Osteoblast (primary cell): ENCODE data around the gene ATP8B4. TPM values are rescaled to one million over a fixed set of nuclear protein-coding genes. Genes with fewer than 3 reads are reported as not detected.
A peak's percentile ranks its signal among the peaks of the same experiment; 100 is the strongest.

Experiments
- DNase-seq: peaks from one replicate; pipeline ENCODE4 v3.0.0; 2011; ENCODE audit warnings: low spot score, mixed read lengths; ENCODE audit not compliant: insufficient read length; ENCODE audit errors: missing footprints
- H2AFZ ChIP-seq: 2 replicates; pipeline ENCODE4 v1.6.0; 2011; ENCODE audit warnings: mild to moderate bottlenecking, low read length
- H3K27ac ChIP-seq: 2 replicates; pipeline ENCODE4 v1.5.1; 2011; ENCODE audit warnings: mild to moderate bottlenecking, low read depth, low read length, moderate library complexity
- H3K27me3 ChIP-seq: 2 replicates; pipeline ENCODE4 v1.6.0; 2012; ENCODE audit warnings: mild to moderate bottlenecking, control low read depth, inconsistent platforms, low read length, moderate library complexity; ENCODE audit not compliant: insufficient read depth
- H3K36me3 ChIP-seq: 2 replicates; pipeline ENCODE4 v1.5.1; 2011; ENCODE audit warnings: mild to moderate bottlenecking, low read length, control low read depth, moderate library complexity; ENCODE audit not compliant: insufficient read depth
- H3K4me1 ChIP-seq: 2 replicates; pipeline ENCODE4 v1.5.1; 2011; ENCODE audit warnings: mild to moderate bottlenecking, low read length, control low read depth, moderate library complexity; ENCODE audit not compliant: insufficient read depth
- H3K4me2 ChIP-seq: 2 replicates; pipeline ENCODE4 v1.6.0; 2011; ENCODE audit warnings: mild to moderate bottlenecking, low read length; ENCODE audit not compliant: insufficient read depth
- H3K4me3 ChIP-seq: fragments of 200-600 bp; sonication (generic); 3 replicates; pipeline ENCODE4 v1.5.1; 2012; ENCODE audit warnings: mild to moderate bottlenecking, low read length, inconsistent platforms; ENCODE audit not compliant: insufficient read depth
- H3K79me2 ChIP-seq: 2 replicates; pipeline ENCODE4 v1.6.0; 2012; ENCODE audit warnings: mild to moderate bottlenecking, low read length, control low read depth, inconsistent platforms; ENCODE audit not compliant: insufficient read depth
- H3K9me3 ChIP-seq: 2 replicates; pipeline ENCODE4 v1.5.1; 2011; ENCODE audit warnings: low read depth, low read length, control low read depth
- H4K20me1 ChIP-seq: 2 replicates; pipeline ENCODE4 v1.6.0; 2012; ENCODE audit warnings: mild to moderate bottlenecking, low read length, control low read depth; ENCODE audit not compliant: insufficient read depth
- total RNA-seq: library from RNA; depleted of rRNA; stranded (reverse); fragments of >200 nt; gene quantifications from 2 replicates; pipeline ENCODE4 v1.2.3, GENCODE V29; 2012
- TF ChIP-seq, protein P1 (sequence below): IDR thresholded peaks from 2 replicates; pipeline ENCODE4 v1.5.1; 2011; ENCODE audit warnings: mild to moderate bottlenecking, low read depth, low read length, moderate library complexity; ENCODE audit errors: extremely low read depth

Gene ATP8B4
- total RNA-seq, 1 donor: 1.1 TPM

DNA sequence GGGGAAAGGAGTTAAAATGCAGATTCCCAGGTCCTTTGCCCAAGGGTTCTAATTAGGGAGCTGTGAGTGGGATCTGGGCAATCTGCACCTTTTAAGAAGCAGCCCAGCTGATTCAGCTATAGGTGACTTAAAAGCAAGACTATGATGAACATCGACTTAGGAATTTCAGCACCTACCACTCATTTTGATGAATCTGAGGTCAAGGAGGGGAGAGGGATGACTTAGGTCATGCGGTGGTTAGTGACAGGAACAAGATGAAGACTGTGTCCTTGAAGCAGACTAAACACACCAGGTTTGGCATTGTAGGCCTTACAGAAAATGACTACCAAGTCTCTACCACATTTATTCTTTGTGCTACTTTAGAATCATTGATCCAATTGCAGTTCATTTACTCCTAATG lies 301.9 kb downstream of the ATP8B4 start:
- no peak overlapping the region for H3K4me2 ChIP-seq
- no peaks in the 10 kb centered on the region for H3K36me3 ChIP-seq
- DNase-seq: no peak
- H4K20me1 ChIP-seq: no peaks in the 10 kb centered on the region
- no peaks in the 10 kb centered on the region for H3K9me3 ChIP-seq
- H2AFZ ChIP-seq: no peak overlapping the region
- no peaks in the 10 kb centered on the region for H3K27me3 ChIP-seq
- H3K4me1 ChIP-seq: peaks cover 15% of the 10 kb centered on the region
- TF ChIP-seq, protein P1, sequence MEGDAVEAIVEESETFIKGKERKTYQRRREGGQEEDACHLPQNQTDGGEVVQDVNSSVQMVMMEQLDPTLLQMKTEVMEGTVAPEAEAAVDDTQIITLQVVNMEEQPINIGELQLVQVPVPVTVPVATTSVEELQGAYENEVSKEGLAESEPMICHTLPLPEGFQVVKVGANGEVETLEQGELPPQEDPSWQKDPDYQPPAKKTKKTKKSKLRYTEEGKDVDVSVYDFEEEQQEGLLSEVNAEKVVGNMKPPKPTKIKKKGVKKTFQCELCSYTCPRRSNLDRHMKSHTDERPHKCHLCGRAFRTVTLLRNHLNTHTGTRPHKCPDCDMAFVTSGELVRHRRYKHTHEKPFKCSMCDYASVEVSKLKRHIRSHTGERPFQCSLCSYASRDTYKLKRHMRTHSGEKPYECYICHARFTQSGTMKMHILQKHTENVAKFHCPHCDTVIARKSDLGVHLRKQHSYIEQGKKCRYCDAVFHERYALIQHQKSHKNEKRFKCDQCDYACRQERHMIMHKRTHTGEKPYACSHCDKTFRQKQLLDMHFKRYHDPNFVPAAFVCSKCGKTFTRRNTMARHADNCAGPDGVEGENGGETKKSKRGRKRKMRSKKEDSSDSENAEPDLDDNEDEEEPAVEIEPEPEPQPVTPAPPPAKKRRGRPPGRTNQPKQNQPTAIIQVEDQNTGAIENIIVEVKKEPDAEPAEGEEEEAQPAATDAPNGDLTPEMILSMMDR: no peak
- H3K4me3 ChIP-seq: no peak overlapping the region
- H3K79me2 ChIP-seq: no peaks in the 10 kb centered on the region
- H3K27ac ChIP-seq: no peak overlapping the region

DNA sequence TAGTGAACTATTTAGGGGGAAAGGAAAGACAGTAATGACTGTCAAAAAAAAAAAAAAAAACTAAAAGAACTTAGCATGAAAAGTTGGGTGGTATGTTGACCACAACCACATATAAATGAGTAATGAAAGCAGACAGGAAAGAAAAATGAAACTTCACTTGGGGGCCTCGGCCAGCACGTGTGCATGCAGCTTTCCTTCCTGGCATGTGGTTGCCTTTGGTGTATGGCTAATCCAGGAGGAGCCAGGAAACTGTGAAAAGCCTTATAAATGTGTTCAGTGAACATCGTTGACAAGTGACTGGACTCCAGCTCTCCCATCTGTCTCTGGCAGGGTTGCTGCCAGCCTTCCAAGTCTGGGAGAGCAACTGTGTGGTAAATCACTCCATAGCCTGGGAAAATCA lies 303.1 kb downstream of the ATP8B4 start:
- TF ChIP-seq, protein P1: no peak
- Histone ChIP-seq H3K79me2 (no peaks in the 10 kb centered on the region), H3K9me3 (no peaks in the 10 kb centered on the region), H4K20me1 (no peaks in the 10 kb centered on the region), H3K4me1 (peaks cover 15% of the 10 kb centered on the region), H3K36me3 (no peaks in the 10 kb centered on the region), H3K4me3 (no peak overlapping the region), H2AFZ (peak overlapping the region; percentile 36), H3K27ac (peak overlapping the region; percentile 42), H3K27me3 (no peaks in the 10 kb centered on the region), H3K4me2 (no peak overlapping the region)
- no peak for DNase-seq

DNA sequence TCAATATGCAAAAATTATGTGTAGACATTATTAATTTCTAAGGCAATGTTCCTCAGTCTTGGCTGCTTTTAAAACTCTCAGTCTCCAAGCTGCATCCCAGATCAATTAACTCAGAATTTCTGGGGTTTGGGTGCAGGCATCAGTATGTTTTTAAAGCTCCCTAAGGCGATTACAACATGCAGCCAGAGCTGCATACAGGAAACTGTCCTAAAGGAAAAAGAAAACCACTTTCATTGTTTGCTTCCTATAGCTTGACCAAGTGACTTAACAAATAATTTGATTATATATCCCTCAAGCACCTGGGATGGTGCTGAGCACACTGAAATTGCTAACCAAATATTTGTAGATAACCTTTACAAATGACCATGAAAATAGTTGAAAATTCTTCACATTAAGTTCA lies 303.5 kb downstream of the ATP8B4 start:
- H3K4me1 ChIP-seq: peaks cover 15% of the 10 kb centered on the region
- no peaks in the 10 kb centered on the region for H3K79me2 ChIP-seq
- TF ChIP-seq, protein P1: no peak
- H2AFZ ChIP-seq: no peak overlapping the region
- no peak overlapping the region for H3K27ac ChIP-seq
- H3K9me3 ChIP-seq: no peaks in the 10 kb centered on the region
- H3K27me3 ChIP-seq: no peaks in the 10 kb centered on the region
- no peak overlapping the region for H3K4me3 ChIP-seq
- no peaks in the 10 kb centered on the region for H3K36me3 ChIP-seq
- DNase-seq: no peak
- no peak overlapping the region for H3K4me2 ChIP-seq
- no peaks in the 10 kb centered on the region for H4K20me1 ChIP-seq

DNA sequence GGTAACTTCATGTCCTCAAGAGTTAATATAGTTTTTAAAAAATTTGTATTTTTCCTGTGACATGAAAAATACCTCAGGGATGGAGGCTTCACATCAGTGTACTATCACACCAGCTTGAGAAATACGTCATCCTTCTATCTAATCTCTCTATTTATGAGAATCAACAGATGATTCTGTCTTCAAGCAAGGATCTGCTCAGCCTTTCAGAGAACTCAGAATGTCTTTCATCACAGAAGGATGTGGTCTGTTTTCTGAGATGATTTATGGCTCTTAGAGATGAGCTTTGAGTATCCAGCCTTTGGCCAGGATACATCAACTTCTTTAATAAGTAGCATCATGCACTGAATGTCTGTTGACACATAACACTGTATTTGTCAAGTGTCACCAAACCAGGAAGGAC lies 304.3 kb downstream of the ATP8B4 start:
- no peak for DNase-seq
- Histone ChIP-seq H3K27me3 (no peaks in the 10 kb centered on the region), H3K4me3 (no peak overlapping the region), H4K20me1 (no peaks in the 10 kb centered on the region), H3K27ac (no peak overlapping the region), H3K9me3 (no peaks in the 10 kb centered on the region), H3K4me2 (no peak overlapping the region), H3K4me1 (peaks cover 15% of the 10 kb centered on the region), H3K79me2 (no peaks in the 10 kb centered on the region), H2AFZ (no peak overlapping the region), H3K36me3 (no peaks in the 10 kb centered on the region)
- TF ChIP-seq, protein P1: no peak
